ENCODE results near the gene FRG2.
A peak's percentile ranks its signal among the peaks of the same experiment; 100 is the strongest.
"Not testable (repeated sequence)": the region's sequence is repeated elsewhere in the genome, so short reads cannot be mapped to it uniquely, and the experiment has no call there.

The FRG2 gene

GRCh38 chr4:190018201-190018920 is 8.7 kb downstream of the FRG2 start:
- TF ChIP-seq CREB5 (CRISPR knock-in tag; IDR thresholded peaks at IDR 0.05; ENCODE audit: low read depth) (no peak), ZFP3 (CRISPR knock-in tag; IDR thresholded peaks at IDR 0.05) (no peak)
- no peak for ATAC-seq

GRCh38 chr4:190017357-190018200 is 9.5 kb downstream of the FRG2 start:
- TF ChIP-seq ZFP3 (CRISPR knock-in tag; IDR thresholded peaks at IDR 0.05) (no peak), CSDC2 (CRISPR knock-in tag; IDR thresholded peaks at IDR 0.05) (no peak), ZNF70 (CRISPR knock-in tag; IDR thresholded peaks at IDR 0.05) (no peak), RARB (CRISPR knock-in tag; IDR thresholded peaks at IDR 0.05) (no peak), ARNTL (CRISPR knock-in tag; IDR thresholded peaks at IDR 0.05; ENCODE audit: borderline replicate concordance, low read depth) (no peak), PPARA (CRISPR knock-in tag; IDR thresholded peaks at IDR 0.05; ENCODE audit: borderline replicate concordance) (no peak), POU6F1 (CRISPR knock-in tag; IDR thresholded peaks at IDR 0.05; ENCODE audit: borderline replicate concordance, low read depth) (no peak)
- ATAC-seq, result no peak

DNA sequence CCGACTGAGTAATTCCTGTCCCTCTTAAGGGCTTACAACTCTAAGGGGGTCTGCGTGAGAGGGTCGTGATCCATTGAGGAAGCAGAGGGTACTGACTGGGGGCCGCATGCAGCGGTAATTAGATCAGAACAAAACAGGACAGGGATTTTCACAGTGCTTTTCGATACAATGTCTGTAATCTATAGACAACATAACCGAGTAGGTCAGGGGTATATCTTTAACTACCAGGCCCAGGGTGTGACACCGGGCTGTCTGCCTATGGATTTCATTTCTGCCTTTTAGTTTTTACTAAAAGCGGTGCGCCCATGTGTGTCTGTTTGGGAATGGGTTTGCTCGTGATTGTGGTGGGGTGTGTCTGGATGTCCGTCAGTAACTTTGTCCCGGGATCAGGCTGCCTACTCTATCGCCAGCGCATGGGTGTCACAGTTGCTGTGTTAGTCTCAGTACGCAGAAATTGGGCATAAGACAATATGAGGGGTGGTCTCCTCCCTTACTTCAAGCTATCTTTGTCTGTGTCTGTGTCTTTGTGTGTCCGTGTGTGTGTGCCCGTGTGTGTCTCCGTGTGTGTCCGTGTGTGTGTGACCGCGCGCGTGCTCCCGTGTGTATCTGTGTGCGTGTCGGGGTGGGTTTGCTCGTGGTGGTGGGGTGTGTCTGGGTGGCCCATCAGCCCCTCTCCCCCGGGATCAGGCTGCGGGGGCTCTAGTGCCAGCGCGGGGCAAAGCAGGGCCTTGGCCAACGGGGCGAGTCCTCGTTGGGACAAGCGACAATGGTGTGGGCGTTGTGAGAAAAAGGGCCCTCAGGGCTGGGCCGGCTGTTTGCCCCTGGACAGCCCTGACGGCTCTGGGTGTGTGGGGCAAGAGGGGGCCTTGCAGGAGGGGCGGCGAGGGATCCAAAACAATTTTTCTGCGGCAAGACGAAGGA is 10.4 kb downstream of the FRG2 start:
- TF ChIP-seq, protein P1, sequence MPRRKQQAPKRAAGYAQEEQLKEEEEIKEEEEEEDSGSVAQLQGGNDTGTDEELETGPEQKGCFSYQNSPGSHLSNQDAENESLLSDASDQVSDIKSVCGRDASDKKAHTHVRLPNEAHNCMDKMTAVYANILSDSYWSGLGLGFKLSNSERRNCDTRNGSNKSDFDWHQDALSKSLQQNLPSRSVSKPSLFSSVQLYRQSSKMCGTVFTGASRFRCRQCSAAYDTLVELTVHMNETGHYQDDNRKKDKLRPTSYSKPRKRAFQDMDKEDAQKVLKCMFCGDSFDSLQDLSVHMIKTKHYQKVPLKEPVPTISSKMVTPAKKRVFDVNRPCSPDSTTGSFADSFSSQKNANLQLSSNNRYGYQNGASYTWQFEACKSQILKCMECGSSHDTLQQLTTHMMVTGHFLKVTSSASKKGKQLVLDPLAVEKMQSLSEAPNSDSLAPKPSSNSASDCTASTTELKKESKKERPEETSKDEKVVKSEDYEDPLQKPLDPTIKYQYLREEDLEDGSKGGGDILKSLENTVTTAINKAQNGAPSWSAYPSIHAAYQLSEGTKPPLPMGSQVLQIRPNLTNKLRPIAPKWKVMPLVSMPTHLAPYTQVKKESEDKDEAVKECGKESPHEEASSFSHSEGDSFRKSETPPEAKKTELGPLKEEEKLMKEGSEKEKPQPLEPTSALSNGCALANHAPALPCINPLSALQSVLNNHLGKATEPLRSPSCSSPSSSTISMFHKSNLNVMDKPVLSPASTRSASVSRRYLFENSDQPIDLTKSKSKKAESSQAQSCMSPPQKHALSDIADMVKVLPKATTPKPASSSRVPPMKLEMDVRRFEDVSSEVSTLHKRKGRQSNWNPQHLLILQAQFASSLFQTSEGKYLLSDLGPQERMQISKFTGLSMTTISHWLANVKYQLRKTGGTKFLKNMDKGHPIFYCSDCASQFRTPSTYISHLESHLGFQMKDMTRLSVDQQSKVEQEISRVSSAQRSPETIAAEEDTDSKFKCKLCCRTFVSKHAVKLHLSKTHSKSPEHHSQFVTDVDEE (CRISPR knock-in tag; IDR thresholded peaks at IDR 0.05), result no peak
- TF ChIP-seq ZC3H10 (CRISPR knock-in tag; IDR thresholded peaks at IDR 0.05), result no peak
- ATAC-seq, result no peak

GRCh38 chr4:190015538-190016368 is 11.3 kb downstream of the FRG2 start:
- no peak for TF ChIP-seq ZNF8 (CRISPR knock-in tag; IDR thresholded peaks at IDR 0.05)
- ATAC-seq, result no peak

DNA sequence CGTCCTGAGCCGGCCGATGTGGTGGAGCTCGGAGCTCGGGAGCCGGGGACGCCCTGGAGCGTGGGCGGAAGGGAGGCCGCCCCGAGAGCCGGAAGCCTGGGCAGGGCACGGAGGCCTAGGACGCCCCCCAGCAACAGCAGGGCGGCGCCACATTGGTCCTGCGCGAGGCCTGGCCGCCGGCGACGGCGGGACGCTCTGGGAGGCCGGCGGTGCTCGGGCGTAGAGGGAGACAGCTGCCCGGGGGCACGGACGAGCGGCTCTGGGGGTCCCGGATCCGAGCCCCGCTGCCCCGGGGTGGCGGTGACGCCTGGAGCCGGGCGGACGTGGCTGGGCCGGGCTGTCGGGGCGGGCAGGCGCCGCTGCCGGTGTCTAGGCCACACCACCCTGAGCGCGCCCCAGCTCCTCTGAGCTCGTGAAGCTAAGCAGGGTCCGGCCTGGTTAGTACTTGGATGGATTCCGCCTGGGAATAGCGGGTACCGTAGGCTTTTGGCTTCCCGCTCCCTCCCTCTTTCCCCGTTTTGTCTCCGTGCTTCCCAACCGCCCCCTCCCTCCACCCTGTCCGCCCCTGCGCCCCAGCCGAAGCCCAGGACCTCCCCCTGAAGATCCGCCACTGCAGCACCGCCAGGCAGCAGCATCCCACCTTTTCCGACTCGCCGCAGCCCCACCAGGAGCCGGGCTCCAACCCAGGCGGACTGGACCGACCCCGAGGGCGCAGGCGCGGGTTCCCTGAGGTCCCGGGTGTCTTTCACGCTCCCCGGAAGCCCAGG is 12.1 kb downstream of the FRG2 start:
- ATAC-seq, result peak; percentile 79
- TF ChIP-seq TCF4 (CRISPR knock-in tag; IDR thresholded peaks at IDR 0.05; ENCODE audit: borderline replicate concordance) (no peak), ZC3H10 (CRISPR knock-in tag; IDR thresholded peaks at IDR 0.05) (no peak), GLIS3 (CRISPR knock-in tag; IDR thresholded peaks at IDR 0.05) (no peak), BACH2 (CRISPR knock-in tag; IDR thresholded peaks at IDR 0.05; ENCODE audit: borderline replicate concordance) (no peak), ESRRG (CRISPR knock-in tag; IDR thresholded peaks at IDR 0.05) (no peak), CREB5 (CRISPR knock-in tag; IDR thresholded peaks at IDR 0.05; ENCODE audit: low read depth) (no peak), ARNTL (CRISPR knock-in tag; IDR thresholded peaks at IDR 0.05; ENCODE audit: borderline replicate concordance, low read depth) (no peak)

GRCh38 chr4:189989941-189990340 is 37.1 kb downstream of the FRG2 start:
- not testable (repeated sequence) for ATAC-seq

Measured in SK-N-SH treated with all-trans-retinoic acid at 6 μM for 48 hours (cell line).